ENCODE measurements around the gene IGFLR1.
A peak's percentile ranks its signal among the peaks of the same experiment; 100 is the strongest.

IGFLR1 gene

DNA sequence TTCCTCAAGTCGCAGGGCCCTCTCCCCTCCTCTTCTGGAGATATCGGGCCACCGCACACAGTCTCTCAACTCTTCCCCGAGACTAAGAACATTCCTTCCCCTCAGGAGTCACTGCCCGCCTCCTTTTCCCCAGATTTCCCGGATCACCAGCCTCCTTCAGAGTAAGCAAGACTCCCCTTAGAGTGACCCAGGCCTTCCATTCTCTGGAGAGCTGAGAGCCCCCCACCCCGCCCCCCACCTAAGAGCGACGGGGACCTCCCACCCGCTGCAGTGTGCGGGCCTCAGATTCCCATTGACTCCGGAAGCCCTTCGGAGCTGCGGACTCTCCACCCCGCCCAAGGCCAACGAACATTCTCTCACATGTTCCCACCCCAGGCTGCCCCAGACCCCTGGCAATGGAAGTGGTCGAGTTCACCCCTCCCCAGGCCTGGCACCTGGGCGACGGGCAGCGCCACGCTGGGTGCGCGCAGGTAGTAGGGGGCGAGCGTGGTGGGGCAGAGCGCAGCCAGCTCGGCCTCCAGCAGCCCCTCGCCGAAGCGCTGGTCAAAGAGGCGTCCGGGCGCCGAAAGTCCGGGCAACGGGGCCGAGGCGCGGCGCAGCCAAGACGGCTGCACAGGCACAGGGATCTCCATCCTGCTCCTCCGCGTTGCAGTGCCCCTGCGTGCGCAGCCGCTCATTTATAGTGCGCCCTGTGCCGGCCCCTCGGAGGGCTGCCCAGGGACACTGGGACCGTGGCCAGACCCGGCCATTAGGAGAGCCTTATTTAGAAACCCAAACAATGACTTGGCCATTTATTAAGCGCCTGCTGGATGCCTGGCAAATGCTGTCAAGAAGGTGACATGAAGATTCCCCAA, 14.4 kb upstream of the IGFLR1 start, which contains the start of gene HSPB6:
HSPB6 (minus strand) TSS at position 653 of the 854 bp plus-strand sequence; CDS start at position 632, 21 bp downstream.
- H3K27ac ChIP-seq: peak within 1 kb of the TSS; percentile 87
- TF ChIP-seq, protein P1, sequence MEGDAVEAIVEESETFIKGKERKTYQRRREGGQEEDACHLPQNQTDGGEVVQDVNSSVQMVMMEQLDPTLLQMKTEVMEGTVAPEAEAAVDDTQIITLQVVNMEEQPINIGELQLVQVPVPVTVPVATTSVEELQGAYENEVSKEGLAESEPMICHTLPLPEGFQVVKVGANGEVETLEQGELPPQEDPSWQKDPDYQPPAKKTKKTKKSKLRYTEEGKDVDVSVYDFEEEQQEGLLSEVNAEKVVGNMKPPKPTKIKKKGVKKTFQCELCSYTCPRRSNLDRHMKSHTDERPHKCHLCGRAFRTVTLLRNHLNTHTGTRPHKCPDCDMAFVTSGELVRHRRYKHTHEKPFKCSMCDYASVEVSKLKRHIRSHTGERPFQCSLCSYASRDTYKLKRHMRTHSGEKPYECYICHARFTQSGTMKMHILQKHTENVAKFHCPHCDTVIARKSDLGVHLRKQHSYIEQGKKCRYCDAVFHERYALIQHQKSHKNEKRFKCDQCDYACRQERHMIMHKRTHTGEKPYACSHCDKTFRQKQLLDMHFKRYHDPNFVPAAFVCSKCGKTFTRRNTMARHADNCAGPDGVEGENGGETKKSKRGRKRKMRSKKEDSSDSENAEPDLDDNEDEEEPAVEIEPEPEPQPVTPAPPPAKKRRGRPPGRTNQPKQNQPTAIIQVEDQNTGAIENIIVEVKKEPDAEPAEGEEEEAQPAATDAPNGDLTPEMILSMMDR (conservative IDR thresholded peaks at IDR 0.05): no peak
- TF ChIP-seq ZFX (IDR thresholded peaks at IDR 0.05): no peak

DNA sequence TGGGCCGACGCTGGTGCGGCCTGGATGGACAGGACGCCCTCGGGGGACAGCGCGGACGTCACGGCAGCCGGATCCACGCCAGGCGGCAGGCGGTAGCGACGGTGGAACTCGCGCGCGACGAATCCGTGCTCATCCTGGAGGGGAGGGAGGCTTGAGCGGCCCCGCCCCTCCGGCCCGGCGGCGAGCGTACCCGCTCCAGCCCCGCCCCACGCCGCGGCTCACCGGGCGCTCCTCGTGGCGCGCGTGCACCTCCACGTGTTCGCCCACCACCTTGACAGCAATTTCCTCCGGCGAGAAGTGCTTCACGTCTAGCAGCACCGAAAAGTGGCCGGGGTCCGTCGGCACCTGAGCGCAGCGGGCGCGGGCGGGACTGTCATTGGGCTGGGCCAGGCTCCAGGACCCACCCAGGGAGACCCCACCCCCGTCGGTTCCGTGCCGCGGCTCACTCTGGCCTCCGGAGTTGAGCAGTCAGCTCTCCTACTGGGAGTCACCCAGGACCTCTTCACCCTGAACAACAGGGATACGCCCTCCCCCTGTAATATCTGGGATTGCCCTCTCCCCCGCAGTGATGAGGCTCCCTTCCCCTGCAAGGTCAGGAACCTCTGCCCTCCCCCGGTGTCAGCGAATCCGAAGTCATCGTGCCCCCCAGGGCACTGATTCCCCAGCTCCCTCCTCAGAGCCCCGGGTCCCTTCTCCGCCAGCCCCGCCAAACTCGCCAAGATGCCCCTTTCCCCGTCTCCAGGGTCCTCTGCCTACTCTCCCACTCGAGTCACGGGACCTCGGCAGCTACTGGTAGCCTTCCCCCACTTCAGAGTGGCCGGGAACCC, 13.5 kb upstream of the IGFLR1 start:
- no peak overlapping the region for H3K27ac ChIP-seq
- TF ChIP-seq, protein P1 (conservative IDR thresholded peaks at IDR 0.05): no peak
- no peak for TF ChIP-seq ZFX (IDR thresholded peaks at IDR 0.05)

DNA sequence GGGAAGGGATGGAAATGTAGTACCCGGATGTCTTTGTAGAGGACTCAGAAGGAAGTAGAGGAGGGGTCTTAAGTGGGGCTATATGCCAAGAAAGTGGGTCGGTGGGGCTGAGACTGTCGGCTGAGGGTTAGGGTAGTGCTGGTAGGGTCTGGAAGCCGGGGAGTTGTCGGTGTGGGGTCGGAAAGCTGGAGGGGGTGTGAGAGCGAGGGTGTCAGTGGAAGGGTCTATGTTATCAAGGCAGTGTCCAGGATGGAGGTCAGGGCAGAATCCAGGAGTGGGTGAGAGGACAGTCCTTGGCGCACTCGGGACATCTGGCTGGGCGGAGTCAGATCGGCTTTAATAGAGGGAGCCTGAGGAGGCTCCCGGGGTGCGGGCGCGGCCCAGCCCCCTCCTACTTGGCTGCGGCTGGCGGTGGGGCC, 12.9 kb upstream of the IGFLR1 start:
- H3K27ac ChIP-seq: no peak overlapping the region
- no peak for TF ChIP-seq ZFX (IDR thresholded peaks at IDR 0.05)
- TF ChIP-seq, protein P1 (conservative IDR thresholded peaks at IDR 0.05): no peak

DNA sequence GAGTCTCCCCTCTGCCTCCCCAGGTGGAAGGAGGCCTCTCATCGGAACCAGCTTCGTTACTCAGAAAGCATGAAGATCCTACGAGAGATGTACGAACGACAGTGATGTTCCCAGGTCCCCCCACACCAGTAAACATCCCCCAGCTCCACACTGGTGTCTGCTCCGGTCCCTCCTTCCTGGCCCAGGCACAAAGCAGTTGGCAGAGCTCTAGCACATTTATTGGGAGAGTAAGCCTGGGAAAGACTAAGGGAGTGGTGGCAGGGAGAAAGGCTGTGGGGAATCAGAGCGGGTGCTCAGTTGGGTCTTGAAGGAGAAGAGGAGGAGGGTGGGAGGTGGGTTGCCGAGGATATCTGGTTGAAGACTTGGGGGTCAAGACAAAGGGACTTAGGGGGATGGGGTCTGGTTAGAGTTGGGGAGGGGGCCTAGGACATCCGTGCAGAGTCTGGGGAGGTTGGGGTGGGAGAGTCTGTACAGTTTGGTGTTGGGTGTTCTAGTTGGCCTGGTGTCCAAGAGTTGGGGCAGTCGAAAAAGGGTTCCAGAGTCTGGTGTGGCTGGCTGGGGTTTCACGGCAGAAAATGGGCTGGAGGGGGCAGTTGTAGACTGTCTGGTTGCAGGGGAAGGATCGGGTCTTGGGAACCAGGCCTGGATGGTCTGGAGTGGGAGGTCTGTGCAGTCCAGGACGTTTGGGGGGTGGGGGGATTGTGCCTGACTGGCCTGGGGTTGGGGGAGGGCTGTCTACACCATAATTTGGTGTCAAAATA, 12.3 kb upstream of the IGFLR1 start:
- TF ChIP-seq, protein P1 (conservative IDR thresholded peaks at IDR 0.05): no peak
- no peak for TF ChIP-seq ZFX (IDR thresholded peaks at IDR 0.05)
- H3K27ac ChIP-seq: no peak overlapping the region

DNA sequence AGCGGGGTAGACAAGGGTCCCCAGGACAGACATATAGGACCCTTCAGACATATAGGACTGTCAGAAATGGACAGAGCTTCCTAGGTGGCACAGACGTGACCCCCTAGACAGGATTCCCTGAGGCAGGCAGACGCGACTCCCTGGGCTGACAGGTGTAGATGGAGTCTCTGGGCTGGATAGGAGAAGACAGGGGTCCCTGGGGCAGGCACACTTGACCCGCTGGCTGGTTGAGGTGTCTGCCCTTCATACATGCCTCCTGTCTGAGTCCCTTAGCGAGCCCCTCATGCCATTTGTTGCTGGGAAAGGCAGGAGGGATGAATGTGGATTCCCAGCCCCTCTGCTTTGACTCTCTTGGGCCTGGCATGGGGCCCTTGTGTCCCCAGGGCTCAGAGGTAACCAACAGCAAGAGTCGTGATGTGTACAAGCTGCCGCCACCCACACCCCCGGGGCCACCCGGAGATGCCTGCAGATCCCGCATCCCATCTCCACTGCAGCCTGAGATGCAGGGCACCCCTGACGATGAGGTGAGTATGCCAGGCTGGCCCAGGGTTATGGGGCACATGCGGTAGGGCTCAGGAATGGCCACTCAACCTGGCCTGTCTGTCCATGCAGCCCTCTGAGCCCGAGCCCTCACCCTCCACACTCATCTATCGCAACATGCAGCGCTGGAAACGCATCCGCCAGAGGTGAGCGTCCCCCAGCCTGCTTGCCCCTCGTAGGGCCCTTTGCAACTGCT, 11.6 kb upstream of the IGFLR1 start:
- TF ChIP-seq, protein P1 (conservative IDR thresholded peaks at IDR 0.05): no peak
- no peak for TF ChIP-seq ZFX (IDR thresholded peaks at IDR 0.05)
- no peak overlapping the region for H3K27ac ChIP-seq

DNA sequence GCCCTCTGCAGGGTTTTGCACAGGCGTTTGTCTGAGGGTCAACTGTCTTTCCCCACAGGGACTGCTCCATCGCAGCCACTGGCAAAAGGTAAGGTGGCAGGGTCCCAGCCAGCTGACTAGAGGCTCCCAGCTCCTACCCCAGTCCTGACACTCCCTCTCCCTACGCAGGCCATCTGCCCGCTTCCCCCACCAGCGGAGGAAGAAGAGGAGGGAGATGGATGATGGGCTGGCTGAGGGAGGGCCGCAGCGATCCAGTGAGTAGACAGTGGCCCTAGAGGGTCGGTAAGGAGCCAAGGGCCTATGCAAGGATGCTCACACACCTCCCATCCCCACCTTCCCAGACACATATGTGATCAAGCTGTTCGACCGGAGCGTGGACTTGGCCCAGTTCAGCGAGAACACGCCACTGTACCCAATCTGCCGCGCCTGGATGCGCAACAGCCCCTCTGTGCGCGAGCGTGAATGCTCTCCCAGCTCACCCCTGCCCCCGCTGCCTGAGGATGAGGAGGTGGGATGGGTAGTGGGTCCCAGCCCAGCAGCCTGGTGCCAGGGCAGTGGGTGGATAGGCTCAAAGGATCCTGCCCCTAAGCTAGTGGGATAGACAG, 10.6 kb upstream of the IGFLR1 start:
- TF ChIP-seq, protein P1 (conservative IDR thresholded peaks at IDR 0.05): no peak
- TF ChIP-seq ZFX (IDR thresholded peaks at IDR 0.05): no peak

More for the DNA sequence above, 10.6 kb upstream of the IGFLR1 start:
- H3K27ac ChIP-seq: no peak overlapping the region

All from C4-2B (cell line).